Kidney (tissue), 14 donors: ENCODE measurements around the gene AHNAK. TPM values are rescaled to one million over a fixed set of nuclear protein-coding genes. Genes with fewer than 3 reads are reported as not detected.

Source experiments
- DNase-seq, 5 donors: peaks; one replicate each; pipeline ENCODE4 v3.0.0-alpha.2; 2013 to 2020
- FAIRE-seq: peaks from 2 replicates; lab custom pipeline; 2012; peaks lifted over from hg19 to GRCh38; lab: Jason Lieb, UNC
- H3K27ac ChIP-seq, 2 donors: one replicate each; pipeline ENCODE4 v1.7.0; 2013; ENCODE audit warnings: low read depth in 2 of 2, low read length in 2 of 2, inconsistent platforms in 1 of 2
- H3K27me3 ChIP-seq: one replicate; pipeline ENCODE4 v1.7.1; 2013; ENCODE audit warnings: low read length, inconsistent platforms; ENCODE audit not compliant: control insufficient read depth, insufficient read depth
- H3K36me3 ChIP-seq, 3 donors: one replicate each; pipeline versions ENCODE4 v1.7.0 to v1.7.1; 2013; ENCODE audit warnings: low read length in 3 of 3, control low read depth in 1 of 3, inconsistent platforms in 1 of 3; ENCODE audit not compliant: insufficient read depth in 3 of 3, control insufficient read depth in 2 of 3
- H3K4me1 ChIP-seq, 3 donors: one replicate each; pipeline versions ENCODE4 v1.7.0 to v1.7.1; 2013; ENCODE audit warnings: low read length in 3 of 3, inconsistent platforms in 1 of 3, low read depth in 1 of 3; ENCODE audit not compliant: control insufficient read depth in 2 of 3, insufficient read depth in 2 of 3
- H3K4me3 ChIP-seq, 3 donors: one replicate each; pipeline versions ENCODE4 v1.7.0 to v1.8.1; 2013; ENCODE audit warnings: low read length in 3 of 3, control low read depth in 1 of 3, inconsistent platforms in 1 of 3
- H3K9ac ChIP-seq, 3 donors: one replicate each; pipeline versions ENCODE4 v1.7.0 to v1.7.1; 2013; ENCODE audit warnings: low read length in 3 of 3, control low read depth in 1 of 3, inconsistent platforms in 1 of 3
- H3K9me3 ChIP-seq, 3 donors: one replicate each; pipeline versions ENCODE4 v1.7.0 to v1.7.1; 2013; ENCODE audit warnings: low read length in 3 of 3, control low read depth in 1 of 3, inconsistent platforms in 1 of 3; ENCODE audit not compliant: control insufficient read depth in 2 of 3, insufficient read depth in 1 of 3
- CTCF ChIP-seq: IDR thresholded peaks from 3 replicates; pipeline ENCODE4 v1.5.1; 2012; ENCODE audit warnings: mild to moderate bottlenecking, moderate library complexity, borderline replicate concordance; ENCODE audit not compliant: insufficient read depth; ENCODE audit errors: extremely low read depth
- intact Hi-C: fragments of 100-400 bp; cut with DNase I; formaldehyde crosslinking; loops from one replicate; pipeline ENCODE4 v1.11.1; 2022
- microRNA-seq: library from miRNA; unstranded; fragments of <30 nt; microRNA quantifications from one replicate; pipeline ENCODE4 v1.2.0, GENCODE V29; 2020
- polyA plus RNA-seq: library from polyadenylated mRNA; stranded (reverse); fragments of 350-450 nt; fragmentation: Illumina TruSeq; extraction: RNeasy Lipid Tissue Mini Kit (QIAGEN cat#74804); gene quantifications from one replicate; pipeline ENCODE4 v1.2.3, GENCODE V29; 2014; ENCODE audit warnings: low read depth, low replicate concordance; ENCODE audit not compliant: insufficient read depth
- total RNA-seq: library from RNA; stranded (reverse); fragmentation: NEBNext Ultra II Directional; extraction: Animal tissue kit (Norgen Biotek cat#: 25700); gene quantifications from one replicate; pipeline ENCODE4 v1.2.1, GENCODE V29; 2021
- donor health status: control.
- donor health status: control.
- donor health status: control.
- donor health status: control.
- donor health status: control.
- donor health status: DM: yes; HTN: yes; CAD: no.
- donor health status: Normal renal cell carcinoma (clear cell type).

Gene AHNAK
- total and polyA plus RNA-seq, 2 donors from 2014 or later = 36.6 to 700 TPM

- H3K27ac ChIP-seq = no peak overlapping the region
- TF ChIP-seq CTCF = no peak
- no peak overlapping the region for H3K4me3 ChIP-seq
- FAIRE-seq = no peak
- no peaks in the 10 kb centered on the region for H3K27me3 ChIP-seq
- H3K36me3 ChIP-seq = no peaks in the 10 kb centered on the region
- DNase-seq = no peak
- H3K9ac ChIP-seq = no peak overlapping the region
- no peaks in the 10 kb centered on the region for H3K4me1 ChIP-seq
- intact Hi-C loops = no loop called here
- H3K9me3 ChIP-seq = no peaks in the 10 kb centered on the region
Measured at GRCh38 chr11:62383822-62384221, 162.8 kb downstream of the AHNAK start.

Small RNA genes lying within 50 kb of the gene (microRNA-seq; reads per million reads assigned to microRNA genes)
- gene MIR6747 = 1.4 reads per million

Other genes starting within 250 kb of the AHNAK start
- gene SCGB1D4, start 247.7 kb downstream of the AHNAK start, total RNA-seq = not detected
- not detected for gene SCGB1D4, start 247.7 kb downstream of the AHNAK start, polyA plus RNA-seq
- gene ASRGL1, start 209.4 kb downstream of the AHNAK start, total RNA-seq = 62.2 TPM
- 85.6 TPM for gene ASRGL1, start 209.4 kb downstream of the AHNAK start, polyA plus RNA-seq
- not detected for gene SCGB1A1, start 127.8 kb downstream of the AHNAK start, total RNA-seq
- not detected for gene SCGB1A1, start 127.8 kb downstream of the AHNAK start, polyA plus RNA-seq
- 1,136 TPM for gene EEF1G, start 27.1 kb upstream of the AHNAK start, total RNA-seq
- 1,809 TPM for gene EEF1G, start 27.1 kb upstream of the AHNAK start, polyA plus RNA-seq
- 29.5 TPM for gene TUT1, start 44.7 kb upstream of the AHNAK start, total RNA-seq
- gene TUT1, start 44.7 kb upstream of the AHNAK start, polyA plus RNA-seq = 18.7 TPM
- gene MTA2, start 55.1 kb upstream of the AHNAK start, total RNA-seq = 71.8 TPM
- 34.4 TPM for gene MTA2, start 55.1 kb upstream of the AHNAK start, polyA plus RNA-seq
- 83.3 TPM for gene EML3, start 66.0 kb upstream of the AHNAK start, total RNA-seq
- 35.0 TPM for gene EML3, start 66.0 kb upstream of the AHNAK start, polyA plus RNA-seq
- 7.9 TPM for gene ROM1, start 66.5 kb upstream of the AHNAK start, total RNA-seq
- 11.1 TPM for gene ROM1, start 66.5 kb upstream of the AHNAK start, polyA plus RNA-seq
- 50.6 TPM for gene B3GAT3, start 75.2 kb upstream of the AHNAK start, total RNA-seq
- 66.2 TPM for gene B3GAT3, start 75.2 kb upstream of the AHNAK start, polyA plus RNA-seq
- gene GANAB, start 99.8 kb upstream of the AHNAK start, total RNA-seq = 309 TPM
- 110 TPM for gene GANAB, start 99.8 kb upstream of the AHNAK start, polyA plus RNA-seq
- gene INTS5, start 106.5 kb upstream of the AHNAK start, total RNA-seq = 21.2 TPM
- gene INTS5, start 106.5 kb upstream of the AHNAK start, polyA plus RNA-seq = 11.2 TPM
- gene C11orf98, start 118.4 kb upstream of the AHNAK start, total RNA-seq = 44.5 TPM
- 138 TPM for gene C11orf98, start 118.4 kb upstream of the AHNAK start, polyA plus RNA-seq
- 12.1 TPM for gene CSKMT, start 118.5 kb upstream of the AHNAK start, total RNA-seq
- gene CSKMT, start 118.5 kb upstream of the AHNAK start, polyA plus RNA-seq = 8.2 TPM
- gene UQCC3, start 124.9 kb upstream of the AHNAK start, total RNA-seq = 7.6 TPM
- gene UQCC3, start 124.9 kb upstream of the AHNAK start, polyA plus RNA-seq = 24.8 TPM
- 7.9 TPM for gene LBHD1, start 125.5 kb upstream of the AHNAK start, total RNA-seq
- gene LBHD1, start 125.5 kb upstream of the AHNAK start, polyA plus RNA-seq = 5.3 TPM
- gene UBXN1, start 132.3 kb upstream of the AHNAK start, total RNA-seq = 89.2 TPM
- gene UBXN1, start 132.3 kb upstream of the AHNAK start, polyA plus RNA-seq = 139 TPM
- gene LRRN4CL, start 142.7 kb upstream of the AHNAK start, total RNA-seq = 1.2 TPM
- gene LRRN4CL, start 142.7 kb upstream of the AHNAK start, polyA plus RNA-seq = 0.58 TPM
- 93.2 TPM for gene BSCL2, start 160.6 kb upstream of the AHNAK start, total RNA-seq
- 249 TPM for gene BSCL2, start 160.6 kb upstream of the AHNAK start, polyA plus RNA-seq
- gene GNG3, start 160.9 kb upstream of the AHNAK start, total RNA-seq = not detected
- 1.1 TPM for gene GNG3, start 160.9 kb upstream of the AHNAK start, polyA plus RNA-seq
- 49.0 TPM for gene HNRNPUL2, start 180.7 kb upstream of the AHNAK start, total RNA-seq
- 37.1 TPM for gene HNRNPUL2, start 180.7 kb upstream of the AHNAK start, polyA plus RNA-seq
- 24.8 TPM for gene TTC9C, start 181.7 kb upstream of the AHNAK start, total RNA-seq
- gene TTC9C, start 181.7 kb upstream of the AHNAK start, polyA plus RNA-seq = 39.2 TPM
- gene ZBTB3, start 207.4 kb upstream of the AHNAK start, total RNA-seq = 15.0 TPM
- gene ZBTB3, start 207.4 kb upstream of the AHNAK start, polyA plus RNA-seq = 4.8 TPM
- 66.0 TPM for gene POLR2G, start 214.8 kb upstream of the AHNAK start, total RNA-seq
- 143 TPM for gene POLR2G, start 214.8 kb upstream of the AHNAK start, polyA plus RNA-seq
- gene TAF6L, start 224.6 kb upstream of the AHNAK start, total RNA-seq = 27.1 TPM
- gene TAF6L, start 224.6 kb upstream of the AHNAK start, polyA plus RNA-seq = 19.3 TPM
- 57.1 TPM for gene TMEM179B, start 240.6 kb upstream of the AHNAK start, total RNA-seq
- gene TMEM179B, start 240.6 kb upstream of the AHNAK start, polyA plus RNA-seq = 105 TPM
- 16.5 TPM for gene TMEM223, start 245.2 kb upstream of the AHNAK start, total RNA-seq
- 34.9 TPM for gene TMEM223, start 245.2 kb upstream of the AHNAK start, polyA plus RNA-seq